HEK293T (cell line): ENCODE results near the gene ZNF608.

ENCODE experiments used
- ARNT ChIP-seq: fragments of 450-650 bp; IDR thresholded peaks from 2 replicates; pipeline ENCODE4 v1.6.1; 2017; ENCODE audit warnings: mild to moderate bottlenecking
- FOXK2 ChIP-seq: fragments of 450-650 bp; IDR thresholded peaks from 2 replicates; pipeline ENCODE4 v1.6.1; 2016; ENCODE audit warnings: mild to moderate bottlenecking
- FOXM1 ChIP-seq: fragments of 450-650 bp; IDR thresholded peaks from 2 replicates; pipeline ENCODE4 v1.6.1; 2017; ENCODE audit warnings: mild to moderate bottlenecking, borderline replicate concordance
- HDGF ChIP-seq: fragments of 450-650 bp; IDR thresholded peaks from 2 replicates; pipeline ENCODE4 v1.6.1; 2017; ENCODE audit warnings: antibody characterized with exemption, borderline replicate concordance
- LEF1 ChIP-seq: fragments of 450-650 bp; IDR thresholded peaks from 2 replicates; pipeline ENCODE4 v1.6.1; 2017; ENCODE audit warnings: mild to moderate bottlenecking, borderline replicate concordance
- SP1 ChIP-seq: fragments of 450-650 bp; IDR thresholded peaks from 2 replicates; pipeline ENCODE4 v1.6.1; 2017
- SUZ12 ChIP-seq: fragments of 450-650 bp; IDR thresholded peaks from 2 replicates; pipeline ENCODE4 v1.6.1; 2016; ENCODE audit warnings: mild to moderate bottlenecking
- TARDBP ChIP-seq: fragments of 450-650 bp; IDR thresholded peaks from 2 replicates; pipeline ENCODE4 v1.6.1; 2016
- ZNF384 ChIP-seq: fragments of 450-650 bp; IDR thresholded peaks from 2 replicates; pipeline ENCODE4 v1.6.1; 2016

DNA sequence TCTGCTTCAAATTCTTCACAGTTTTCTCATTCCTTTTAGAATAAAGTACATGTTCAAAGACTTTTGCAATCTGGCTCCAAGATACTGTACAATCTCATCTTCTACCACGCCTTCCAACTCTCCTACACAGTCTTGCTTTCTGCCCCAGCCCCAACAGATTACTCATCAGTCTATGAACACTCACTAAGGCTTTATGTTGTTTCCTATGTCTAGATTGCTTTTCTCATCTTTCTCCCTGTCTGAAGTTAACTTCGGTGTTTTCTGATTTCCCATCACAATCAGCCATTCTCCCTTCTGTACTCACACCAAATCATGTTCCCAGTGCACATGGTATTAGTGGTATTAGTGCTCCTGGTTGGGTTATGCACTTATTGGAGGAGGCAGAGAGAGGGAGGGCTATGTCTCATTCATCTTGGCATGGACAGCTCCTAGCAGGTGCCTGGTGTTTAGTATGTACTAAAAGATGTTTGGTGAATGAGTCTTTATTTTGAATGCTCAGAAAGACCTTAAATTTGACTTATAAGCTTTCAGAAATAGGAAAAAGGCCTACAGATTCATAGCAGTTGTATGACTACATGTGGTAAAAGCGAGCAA is 44.0 kb upstream of the ZNF608 start:
- no peak for TF ChIP-seq TARDBP
- no peak for TF ChIP-seq ZNF384
- no peak for TF ChIP-seq FOXK2
- no peak for TF ChIP-seq HDGF
- TF ChIP-seq FOXM1: no peak
- TF ChIP-seq SP1: no peak
- no peak for TF ChIP-seq LEF1
- no peak for TF ChIP-seq ARNT
- TF ChIP-seq SUZ12: no peak
